ENCODE results near the gene PDE3B.
A peak's percentile ranks its signal among the peaks of the same experiment; 100 is the strongest.
"Not testable (repeated sequence)": the region's sequence is repeated elsewhere in the genome, so short reads cannot be mapped to it uniquely, and the experiment has no call there.

PDE3B gene

GRCh38 chr11:14678350-14678749 lies 34.7 kb downstream of the PDE3B start:
- no peak for DNase-seq

- no peak for DNase-seq
Observed at GRCh38 chr11:14679662-14680061, 36.1 kb downstream of the PDE3B start.

GRCh38 chr11:14684234-14684915 lies 40.8 kb downstream of the PDE3B start:
- DNase-seq = not testable (repeated sequence)

- no peak for DNase-seq
Observed at GRCh38 chr11:14687456-14687855, 43.9 kb downstream of the PDE3B start.

GRCh38 chr11:14687943-14688627 lies 44.5 kb downstream of the PDE3B start:
- DNase-seq = no peak

GRCh38 chr11:14695656-14696055 lies 52.1 kb downstream of the PDE3B start:
- DNase-seq = not testable (repeated sequence)

- peak in 1 of 2 experiments; percentile 16 for DNase-seq
Observed at GRCh38 chr11:14698771-14699170, 55.2 kb downstream of the PDE3B start.

GRCh38 chr11:14700593-14700992 lies 57.0 kb downstream of the PDE3B start:
- DNase-seq = no peak

GRCh38 chr11:14702760-14703159 lies 59.2 kb downstream of the PDE3B start:
- no peak for DNase-seq

GRCh38 chr11:14703731-14704130 lies 60.1 kb downstream of the PDE3B start:
- no peak for DNase-seq

GRCh38 chr11:14705067-14705466 lies 61.5 kb downstream of the PDE3B start:
- DNase-seq = no peak

- peak; percentile 36 to 47 for DNase-seq
Observed at GRCh38 chr11:14713496-14714244, 70.1 kb downstream of the PDE3B start.

GRCh38 chr11:14715669-14716068 lies 72.1 kb downstream of the PDE3B start:
- DNase-seq = peak in 1 of 2 experiments; percentile 7

- no peak for DNase-seq
Observed at GRCh38 chr11:14722496-14722895, 78.9 kb downstream of the PDE3B start.

GRCh38 chr11:14725150-14725549 lies 81.5 kb downstream of the PDE3B start:
- DNase-seq = no peak

- no peak for DNase-seq
Observed at GRCh38 chr11:14727215-14727614, 83.6 kb downstream of the PDE3B start.

- no peak for DNase-seq
Observed at GRCh38 chr11:14727746-14728145, 84.1 kb downstream of the PDE3B start.

GRCh38 chr11:14740539-14740938 lies 96.9 kb downstream of the PDE3B start:
- not testable (repeated sequence) for DNase-seq

- DNase-seq = no peak
Observed at GRCh38 chr11:14741195-14741594, 97.6 kb downstream of the PDE3B start.

- DNase-seq = no peak
Observed at GRCh38 chr11:14742849-14743559, 99.4 kb downstream of the PDE3B start.

GRCh38 chr11:14743667-14744066 lies 100.1 kb downstream of the PDE3B start:
- DNase-seq = not testable (repeated sequence)

GRCh38 chr11:14746857-14747395 lies 103.3 kb downstream of the PDE3B start:
- DNase-seq = no peak

GRCh38 chr11:14748090-14748489 lies 104.5 kb downstream of the PDE3B start:
- DNase-seq = no peak

Measured in Kasumi-1 (cell line).